Mononuclear cell (primary cell): Measurements from ENCODE around the gene DRD3. TPM values are rescaled to one million over a fixed set of nuclear protein-coding genes. Genes with fewer than 3 reads are reported as not detected.

Source experiments
- H3K27me3 ChIP-seq: 2 replicates; pipeline ENCODE4 v1.6.0; 2011; ENCODE audit warnings: low read length, control low read depth; ENCODE audit not compliant: insufficient read depth
- H3K4me1 ChIP-seq: 2 replicates; pipeline ENCODE4 v1.5.1; 2011; ENCODE audit warnings: mild to moderate bottlenecking, low read length, control low read depth; ENCODE audit not compliant: insufficient read depth
- H3K4me3 ChIP-seq: 2 replicates; pipeline ENCODE4 v1.5.1; 2011; ENCODE audit warnings: mild to moderate bottlenecking, low read length, moderate library complexity
- H3K9me3 ChIP-seq: 2 replicates; pipeline ENCODE4 v1.5.1; 2011; ENCODE audit warnings: low read depth, mild to moderate bottlenecking, control low read depth, low read length
- total RNA-seq: library from RNA; depleted of rRNA; stranded (reverse); fragments of >200 nt; gene quantifications from one replicate; pipeline ENCODE4 v1.2.3, GENCODE V29; 2012

DRD3 gene
- total RNA-seq = not detected

DNA sequence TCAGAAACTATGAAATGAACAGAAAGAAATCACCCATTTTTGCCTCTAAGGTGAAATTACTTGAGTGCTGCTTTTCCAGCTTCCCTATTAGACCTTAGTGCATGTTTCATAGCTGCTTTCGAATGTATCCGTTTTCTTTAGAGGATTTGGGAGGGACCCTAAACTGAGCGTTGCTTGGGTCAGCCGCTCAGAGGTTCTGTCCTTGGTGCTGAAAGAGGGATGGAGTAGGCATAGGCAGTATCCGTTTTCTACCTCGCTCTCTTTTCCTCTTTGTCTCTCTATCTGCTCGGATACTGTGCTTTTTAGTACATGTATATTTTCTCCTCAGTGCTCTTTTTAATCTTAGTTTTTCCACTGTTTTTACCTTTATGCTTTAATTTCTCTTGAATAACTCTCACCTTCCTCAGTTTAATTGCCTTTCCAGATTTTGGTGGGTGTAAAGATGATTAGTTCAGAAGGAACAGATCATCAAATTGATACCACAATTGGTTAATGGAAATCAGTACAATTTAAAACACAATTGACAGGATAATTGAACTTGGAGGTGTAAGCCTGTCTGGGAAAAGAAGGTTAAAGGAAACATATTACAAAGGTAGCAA lies at the start of gene DRD3:
Gene DRD3 (minus strand): TSS at position 283 of the 599 bp plus-strand sequence. CDS start 7,060 bp downstream, outside the sequence.
- Histone ChIP-seq H3K4me3 (no peak within 1 kb of the TSS), H3K27me3 (peaks cover 7% of the 10 kb centered on the region), H3K4me1 (no peaks in the 10 kb centered on the region), H3K9me3 (no peaks in the 10 kb centered on the region)

- Histone ChIP-seq H3K27me3 (no peaks in the 10 kb centered on the region), H3K4me3 (no peak overlapping the region), H3K9me3 (peaks cover 11% of the 10 kb centered on the region), H3K4me1 (peaks cover 45% of the 10 kb centered on the region)
Measured at GRCh38 chr3:114227076-114227475, 48.2 kb upstream of the DRD3 start.

- H3K4me1 ChIP-seq = peaks cover 45% of the 10 kb centered on the region
- no peak overlapping the region for H3K4me3 ChIP-seq
- no peaks in the 10 kb centered on the region for H3K27me3 ChIP-seq
- peaks cover 11% of the 10 kb centered on the region for H3K9me3 ChIP-seq
Measured at GRCh38 chr3:114226313-114226712, 47.5 kb upstream of the DRD3 start.

- peaks cover 11% of the 10 kb centered on the region for H3K9me3 ChIP-seq
- peaks cover 57% of the 10 kb centered on the region for H3K4me1 ChIP-seq
- H3K27me3 ChIP-seq = no peaks in the 10 kb centered on the region
- no peak overlapping the region for H3K4me3 ChIP-seq
Measured at GRCh38 chr3:114223143-114223542, 44.3 kb upstream of the DRD3 start.

DNA sequence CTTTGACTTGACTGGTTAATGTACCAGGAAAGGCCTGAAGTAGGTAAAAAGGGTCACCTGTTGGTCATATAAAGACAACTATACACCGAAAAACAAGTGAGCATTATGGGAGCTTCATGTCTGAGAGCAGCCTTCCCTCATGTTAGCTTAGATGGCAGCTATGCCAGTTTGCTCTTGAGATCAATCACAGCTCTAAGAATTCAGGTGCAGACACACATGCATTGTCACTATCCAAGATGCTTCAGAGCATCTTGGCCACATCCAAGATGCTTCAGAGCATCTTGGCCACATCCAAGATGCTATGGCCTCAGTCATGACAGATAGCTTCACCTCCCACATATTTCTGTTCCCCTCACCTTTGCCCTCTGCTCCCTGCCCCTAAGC lies 43.0 kb upstream of the DRD3 start:
- H3K27me3 ChIP-seq = no peaks in the 10 kb centered on the region
- H3K9me3 ChIP-seq = peaks cover 11% of the 10 kb centered on the region
- H3K4me3 ChIP-seq = no peak overlapping the region
- peaks cover 64% of the 10 kb centered on the region for H3K4me1 ChIP-seq

GRCh38 chr3:114221165-114221880 lies 42.5 kb upstream of the DRD3 start:
- Histone ChIP-seq H3K4me1 (peaks cover 66% of the 10 kb centered on the region), H3K9me3 (peaks cover 11% of the 10 kb centered on the region), H3K4me3 (no peak overlapping the region)

DNA sequence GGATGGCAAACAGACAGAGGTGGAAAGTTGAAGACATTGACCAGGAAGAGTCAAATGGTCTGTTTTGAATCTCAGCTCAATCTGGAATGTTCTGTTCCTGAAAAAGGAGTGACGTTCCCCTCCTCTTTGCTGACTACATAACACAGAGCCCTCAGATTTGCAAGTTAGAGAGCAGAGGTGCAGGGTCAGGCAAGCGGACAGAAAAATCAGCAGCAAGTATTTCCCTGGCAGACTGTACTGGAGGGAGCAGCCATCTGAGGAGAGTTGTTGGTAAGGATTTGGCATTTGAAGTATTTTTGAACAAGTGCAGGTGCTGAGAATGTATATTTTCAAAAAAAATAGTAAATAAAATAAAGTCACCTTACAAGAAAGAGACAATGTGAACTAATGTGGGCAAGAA lies 40.9 kb upstream of the DRD3 start:
- H3K4me3 ChIP-seq = no peak overlapping the region
- no peaks in the 10 kb centered on the region for H3K27me3 ChIP-seq
- peaks cover 73% of the 10 kb centered on the region for H3K4me1 ChIP-seq
- peaks cover 4% of the 10 kb centered on the region for H3K9me3 ChIP-seq

More at GRCh38 chr3:114221165-114221880, 42.5 kb upstream of the DRD3 start:
- H3K27me3 ChIP-seq = no peaks in the 10 kb centered on the region

DNA sequence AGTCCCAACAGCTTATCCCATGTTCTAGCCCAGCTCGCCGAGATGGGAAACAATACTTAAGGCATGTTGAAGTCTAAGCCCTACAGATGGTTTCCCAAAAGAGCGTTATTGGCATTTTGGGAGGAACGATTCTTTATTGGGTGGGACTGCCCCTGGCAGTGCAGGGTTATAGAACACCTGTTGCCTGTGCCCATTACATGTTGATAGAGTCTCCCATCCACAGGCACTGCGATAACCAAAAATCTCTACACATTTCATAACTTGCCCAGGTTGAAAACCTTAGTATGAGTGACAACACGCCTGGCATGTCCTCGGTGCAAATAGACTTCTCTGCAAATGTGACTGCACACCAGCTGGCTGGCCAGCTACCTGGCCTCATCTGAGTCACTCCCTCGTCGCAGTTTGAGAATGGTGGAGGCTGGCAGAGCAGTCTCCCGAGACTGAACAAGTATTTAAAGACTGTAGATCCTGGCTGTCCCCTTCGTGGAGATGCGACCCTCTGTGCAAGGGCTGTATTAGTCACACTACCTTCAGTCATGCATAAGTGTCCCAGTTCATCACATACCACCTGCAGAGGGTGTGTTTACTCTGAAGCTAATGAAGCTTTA lies 39.8 kb upstream of the DRD3 start:
- peaks cover 83% of the 10 kb centered on the region for H3K4me1 ChIP-seq
- no peak overlapping the region for H3K4me3 ChIP-seq
- H3K9me3 ChIP-seq = no peaks in the 10 kb centered on the region
- H3K27me3 ChIP-seq = no peaks in the 10 kb centered on the region

GRCh38 chr3:114218006-114218405 lies 39.2 kb upstream of the DRD3 start:
- no peaks in the 10 kb centered on the region for H3K9me3 ChIP-seq

GRCh38 chr3:114217266-114217665 lies 38.4 kb upstream of the DRD3 start:
- Histone ChIP-seq H3K9me3 (no peaks in the 10 kb centered on the region), H3K4me1 (peaks cover 91% of the 10 kb centered on the region), H3K27me3 (no peaks in the 10 kb centered on the region), H3K4me3 (no peak overlapping the region)

More at GRCh38 chr3:114218006-114218405, 39.2 kb upstream of the DRD3 start:
- Histone ChIP-seq H3K4me1 (peaks cover 89% of the 10 kb centered on the region), H3K27me3 (no peaks in the 10 kb centered on the region), H3K4me3 (no peak overlapping the region)

GRCh38 chr3:114216186-114216970 lies 37.5 kb upstream of the DRD3 start:
- no peak overlapping the region for H3K4me3 ChIP-seq
- no peaks in the 10 kb centered on the region for H3K27me3 ChIP-seq
- H3K9me3 ChIP-seq = no peaks in the 10 kb centered on the region
- H3K4me1 ChIP-seq = peaks cover 83% of the 10 kb centered on the region

DNA sequence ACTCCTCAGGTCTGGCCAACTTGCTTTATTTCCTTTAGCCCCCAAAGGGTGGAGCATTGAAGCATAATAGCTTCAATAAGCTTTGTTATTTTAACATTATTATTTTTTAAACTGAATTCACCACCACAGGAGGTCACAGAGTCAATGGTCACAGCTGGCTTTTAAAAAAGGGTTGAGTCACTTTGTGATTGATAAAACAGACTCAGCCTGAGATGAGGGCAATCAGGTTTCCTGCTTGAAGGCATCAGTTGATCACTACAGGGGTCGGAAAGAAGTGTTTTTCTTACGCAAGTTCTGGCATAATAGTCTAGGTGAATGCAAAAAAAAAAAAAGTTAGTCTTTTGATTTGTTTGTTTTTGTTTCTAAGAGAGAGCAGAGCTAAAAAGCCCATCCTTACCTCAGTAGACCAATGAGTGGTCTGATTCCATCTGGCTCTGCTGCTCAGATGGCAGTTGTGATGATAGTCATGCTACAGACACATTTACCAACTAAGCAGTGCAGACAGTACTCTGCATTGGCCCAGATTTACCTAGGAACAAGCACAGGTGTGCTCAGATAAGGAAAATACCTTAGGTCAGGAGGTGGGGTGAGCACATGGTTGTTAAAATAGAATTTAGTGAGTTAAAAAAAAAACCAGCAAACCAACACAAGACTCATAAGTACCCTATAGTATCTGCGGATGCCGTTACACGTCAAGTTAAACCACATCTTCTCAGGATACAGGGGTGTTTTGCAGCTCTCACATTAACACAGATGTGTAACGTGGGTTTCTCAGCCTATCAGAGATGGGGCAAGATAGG lies 35.9 kb upstream of the DRD3 start:
- H3K27me3 ChIP-seq = no peaks in the 10 kb centered on the region
- H3K4me3 ChIP-seq = peak overlapping the region; percentile 28
- no peaks in the 10 kb centered on the region for H3K9me3 ChIP-seq
- peaks cover 74% of the 10 kb centered on the region for H3K4me1 ChIP-seq

DNA sequence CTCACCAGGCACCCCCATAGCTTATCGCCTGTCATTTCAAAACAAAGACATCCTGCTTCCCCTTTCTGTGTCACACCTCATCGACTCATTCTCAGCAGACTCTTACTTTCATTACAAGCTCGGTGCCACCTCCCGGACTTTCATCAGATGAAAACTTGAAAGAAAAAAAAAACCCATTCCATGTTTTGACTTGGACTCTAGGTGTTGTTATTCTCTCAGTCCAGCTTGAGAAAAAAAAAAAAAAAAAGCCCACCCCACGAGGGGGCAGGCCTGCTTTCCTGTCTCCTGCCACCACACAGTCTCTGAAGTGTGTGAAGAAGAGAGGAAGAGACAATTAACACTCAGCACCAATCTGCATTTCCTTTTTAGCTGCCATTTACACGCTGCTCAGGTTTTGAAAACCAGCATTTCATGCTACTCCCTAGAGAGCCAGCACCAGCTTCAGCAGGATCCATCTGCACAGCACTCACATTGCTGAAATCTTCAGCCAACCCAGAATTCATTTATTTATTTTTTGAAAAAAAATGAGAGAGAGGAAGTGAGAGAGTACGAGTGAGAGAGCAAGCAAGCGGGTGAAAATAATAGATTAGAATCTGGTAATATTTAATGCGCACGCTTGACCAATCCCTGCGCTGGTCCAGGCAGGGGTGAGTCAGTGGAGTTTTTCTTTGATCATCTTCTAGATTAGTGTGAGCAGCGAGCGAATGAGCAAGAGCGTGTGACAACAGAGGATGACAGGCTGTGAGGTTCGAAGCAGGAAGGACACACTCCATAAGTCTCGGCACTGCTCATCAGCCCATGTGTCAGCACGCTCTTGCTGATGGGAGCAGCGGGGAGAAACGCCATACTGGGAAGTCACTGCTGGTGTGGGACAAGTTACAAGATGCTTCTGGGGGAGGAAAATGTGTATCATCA lies 35.0 kb upstream of the DRD3 start:
- Histone ChIP-seq H3K4me3 (peak overlapping the region; percentile 28), H3K4me1 (peaks cover 66% of the 10 kb centered on the region), H3K9me3 (no peaks in the 10 kb centered on the region), H3K27me3 (no peaks in the 10 kb centered on the region)

- Histone ChIP-seq H3K9me3 (no peaks in the 10 kb centered on the region), H3K27me3 (no peaks in the 10 kb centered on the region)
Measured at GRCh38 chr3:114213292-114213626, 34.4 kb upstream of the DRD3 start.

More at GRCh38 chr3:114213292-114213626, 34.4 kb upstream of the DRD3 start:
- Histone ChIP-seq H3K4me3 (peak overlapping the region; percentile 28), H3K4me1 (peaks cover 59% of the 10 kb centered on the region)
